ENCODE results near the gene NFAT5.

DNA sequence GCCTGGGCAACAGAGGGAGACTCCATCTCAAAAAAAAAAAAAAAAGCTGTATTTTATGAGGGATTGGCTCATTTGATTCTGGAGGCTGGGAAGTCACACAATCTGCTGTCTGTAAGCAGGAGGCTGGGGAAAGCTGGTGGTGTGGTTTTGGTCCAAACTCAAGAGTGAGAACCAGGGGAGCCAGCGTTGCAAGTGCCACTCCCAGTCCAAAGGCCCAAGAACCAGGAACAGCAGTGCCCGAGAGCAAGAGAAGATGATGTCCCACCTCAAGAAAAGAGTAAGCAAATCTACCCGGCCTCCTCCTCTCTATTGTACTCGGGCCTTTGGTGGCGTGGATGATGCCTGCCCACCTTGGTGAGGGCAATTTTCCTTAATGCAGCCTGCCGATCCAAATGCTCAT is 166.3 kb downstream of the NFAT5 start:
- TF ChIP-seq, protein P1, sequence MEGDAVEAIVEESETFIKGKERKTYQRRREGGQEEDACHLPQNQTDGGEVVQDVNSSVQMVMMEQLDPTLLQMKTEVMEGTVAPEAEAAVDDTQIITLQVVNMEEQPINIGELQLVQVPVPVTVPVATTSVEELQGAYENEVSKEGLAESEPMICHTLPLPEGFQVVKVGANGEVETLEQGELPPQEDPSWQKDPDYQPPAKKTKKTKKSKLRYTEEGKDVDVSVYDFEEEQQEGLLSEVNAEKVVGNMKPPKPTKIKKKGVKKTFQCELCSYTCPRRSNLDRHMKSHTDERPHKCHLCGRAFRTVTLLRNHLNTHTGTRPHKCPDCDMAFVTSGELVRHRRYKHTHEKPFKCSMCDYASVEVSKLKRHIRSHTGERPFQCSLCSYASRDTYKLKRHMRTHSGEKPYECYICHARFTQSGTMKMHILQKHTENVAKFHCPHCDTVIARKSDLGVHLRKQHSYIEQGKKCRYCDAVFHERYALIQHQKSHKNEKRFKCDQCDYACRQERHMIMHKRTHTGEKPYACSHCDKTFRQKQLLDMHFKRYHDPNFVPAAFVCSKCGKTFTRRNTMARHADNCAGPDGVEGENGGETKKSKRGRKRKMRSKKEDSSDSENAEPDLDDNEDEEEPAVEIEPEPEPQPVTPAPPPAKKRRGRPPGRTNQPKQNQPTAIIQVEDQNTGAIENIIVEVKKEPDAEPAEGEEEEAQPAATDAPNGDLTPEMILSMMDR (IDR thresholded peaks at IDR 0.05), result no peak
- TF ChIP-seq POLR2A (IDR thresholded peaks at IDR 0.05) (no peak), POLR2AphosphoS5 (IDR thresholded peaks at IDR 0.05) (no peak)

All from suprapubic skin (tissue), 4 donors.